ENCODE data around the gene IL11RA.
A peak's percentile ranks its signal among the peaks of the same experiment; 100 is the strongest.
"Not testable (repeated sequence)": the region's sequence is repeated elsewhere in the genome, so short reads cannot be mapped to it uniquely, and the experiment has no call there.

IL11RA gene

DNA sequence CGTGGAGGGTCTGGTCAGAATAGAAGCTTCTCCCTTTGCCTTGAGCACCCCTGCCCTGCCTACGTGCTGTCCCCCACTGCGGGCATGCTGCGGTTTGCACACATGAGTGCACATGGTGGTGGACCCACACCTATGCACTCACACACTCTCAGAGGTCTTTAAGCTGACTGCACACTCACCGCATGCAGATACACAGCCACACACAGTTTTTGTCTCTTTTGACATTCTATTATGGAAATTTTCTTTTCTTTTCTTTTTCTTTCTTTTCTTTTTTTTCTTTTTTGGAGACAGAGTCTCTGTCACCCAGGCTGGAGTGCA lies 22.5 kb upstream of the IL11RA start:
- DNase-seq (ENCODE audit: low read depth) = no peak

DNA sequence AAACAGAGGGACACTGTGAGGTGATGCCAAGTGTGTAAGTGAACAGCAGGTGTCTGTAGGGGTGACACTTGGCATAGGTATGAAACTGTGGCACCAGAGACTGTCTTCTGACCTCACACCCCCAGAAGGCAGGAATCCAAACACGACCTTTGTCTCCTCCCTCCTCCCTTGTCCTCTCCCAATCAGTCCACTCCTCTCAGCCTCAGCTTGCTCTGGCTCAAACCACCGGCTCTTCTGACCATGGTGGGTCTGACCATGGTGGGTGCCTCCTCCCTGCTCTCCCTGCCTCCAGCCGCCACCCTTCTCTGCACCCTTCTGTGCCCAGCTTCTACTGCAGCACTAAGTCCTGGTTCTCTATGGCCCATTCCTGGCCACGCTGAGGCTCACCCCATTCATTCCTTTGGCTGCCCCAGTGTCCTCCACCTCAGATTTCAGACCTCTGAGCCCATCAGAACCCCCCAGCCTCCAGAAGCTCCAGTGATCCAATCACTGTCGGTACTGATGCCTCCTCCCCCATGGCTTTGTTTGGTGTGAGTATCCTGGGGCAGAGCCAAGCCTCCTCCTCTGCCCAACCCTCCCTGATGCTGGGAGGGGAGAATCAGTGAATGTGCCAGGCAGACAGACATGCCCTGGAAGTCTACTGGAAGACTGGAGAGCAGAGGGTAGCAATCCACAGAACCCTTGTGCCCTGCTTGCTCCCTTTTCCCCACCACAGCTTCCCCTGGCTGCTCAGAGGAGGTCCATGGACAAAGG lies 21.4 kb upstream of the IL11RA start:
- DNase-seq (ENCODE audit: low read depth) = no peak

DNA sequence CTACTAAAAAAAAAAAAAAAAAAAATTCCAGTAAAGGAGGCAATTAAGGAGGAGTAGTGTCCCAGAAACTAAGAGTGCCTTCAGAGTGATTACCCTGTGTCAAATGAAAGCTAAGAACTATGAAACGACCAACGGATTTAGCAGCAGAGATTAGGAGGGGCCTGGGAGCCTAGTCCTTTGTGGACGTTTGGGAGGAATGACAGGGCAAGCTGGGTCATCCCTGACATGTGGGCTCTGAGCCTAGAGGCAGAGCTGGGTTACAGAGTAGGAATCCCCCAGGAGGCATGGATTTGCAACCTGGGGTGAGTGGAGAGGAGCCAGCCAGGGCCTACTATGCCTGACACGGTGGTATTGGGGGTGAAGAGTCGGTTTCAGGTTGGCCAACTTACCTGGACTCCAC lies 18.8 kb upstream of the IL11RA start:
- no peak for DNase-seq (ENCODE audit: low read depth)

DNA sequence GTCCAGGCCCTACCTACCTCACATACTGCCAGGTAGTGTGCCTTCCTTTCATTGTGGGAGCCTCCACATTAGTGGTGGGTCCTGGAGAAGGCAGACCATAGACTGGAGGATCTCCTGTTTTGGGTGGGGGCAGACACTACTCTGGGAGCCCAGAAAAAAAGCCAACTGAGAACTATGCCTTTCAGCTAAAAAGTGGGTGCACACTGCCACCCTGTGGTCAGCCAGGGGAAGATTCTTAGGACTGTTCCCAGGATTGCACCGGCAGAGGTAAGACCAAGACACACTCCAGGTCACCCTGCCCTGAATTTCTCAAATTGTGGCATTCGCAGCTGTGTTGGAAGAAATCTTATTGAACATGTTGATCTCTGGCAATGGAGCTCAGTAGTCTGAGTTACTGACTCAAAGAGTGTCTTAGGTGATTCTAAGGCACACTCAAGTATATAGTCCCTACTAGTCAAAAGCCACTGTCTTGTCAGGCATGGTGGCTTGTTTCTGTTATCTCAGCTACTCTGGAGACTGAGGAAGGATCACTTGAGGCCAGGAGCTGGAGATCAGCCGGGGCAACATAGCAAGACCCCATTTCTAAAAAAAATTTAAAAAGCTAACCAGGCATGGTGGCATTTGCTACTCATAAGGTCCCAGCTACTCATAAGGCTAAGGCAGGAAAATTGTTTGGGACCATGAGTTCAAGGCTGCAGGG lies 18.0 kb upstream of the IL11RA start:
- DNase-seq (ENCODE audit: low read depth) = peak; percentile 40

DNA sequence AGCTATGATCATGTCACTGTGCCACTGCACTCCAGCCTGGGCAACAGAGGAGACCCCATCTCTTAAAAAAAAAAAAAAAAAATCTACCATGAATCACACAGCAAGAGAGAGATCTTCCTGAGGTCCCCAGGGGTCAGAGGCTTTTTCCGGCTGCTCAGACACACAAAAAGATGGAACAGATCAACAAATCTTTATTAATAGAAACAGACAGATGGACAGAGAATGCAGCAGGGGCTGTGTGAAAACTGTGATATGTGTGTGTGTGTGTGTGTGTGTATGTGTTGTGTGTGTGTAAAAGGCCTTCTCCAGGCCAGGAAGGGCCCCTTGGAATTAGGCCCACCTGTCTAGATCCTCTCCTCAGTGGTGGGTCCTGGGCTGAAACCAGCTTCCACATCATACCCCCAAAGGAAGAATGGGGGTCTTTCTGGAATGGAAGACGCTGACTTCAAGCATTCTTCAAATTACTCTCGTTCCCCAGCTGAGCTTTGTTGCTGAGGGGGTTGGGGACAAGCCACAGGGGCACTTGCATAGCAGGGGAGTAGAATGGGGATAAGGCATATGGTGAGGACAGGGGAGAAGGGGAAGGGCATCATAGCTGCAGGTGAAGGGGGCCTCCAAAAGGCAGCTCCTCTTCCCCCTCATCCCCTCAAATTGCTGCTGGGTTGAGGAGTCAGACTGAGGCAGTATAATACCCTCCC lies 17.3 kb upstream of the IL11RA start:
- DNase-seq (ENCODE audit: low read depth) = no peak

DNA sequence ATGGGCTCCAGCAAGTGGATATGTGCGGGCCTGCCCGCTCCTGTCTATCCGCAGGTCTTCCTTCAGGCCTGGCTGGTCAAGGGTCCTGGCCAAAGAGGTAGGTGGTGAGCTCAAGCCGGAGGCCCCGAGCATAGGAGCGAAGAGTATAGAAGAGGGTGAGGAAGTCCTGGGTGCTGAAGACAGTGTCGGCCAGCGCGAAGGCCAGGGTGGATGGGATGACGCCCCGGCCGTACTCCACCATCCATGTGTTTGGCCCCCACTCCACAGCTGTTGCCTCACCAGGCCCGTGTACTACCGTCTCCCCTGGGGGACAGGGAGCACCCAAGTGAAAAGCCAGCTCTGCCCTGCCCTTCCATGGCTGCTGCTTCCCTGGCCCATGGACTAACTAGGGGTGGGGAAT lies 16.4 kb upstream of the IL11RA start:
- DNase-seq (ENCODE audit: low read depth) = no peak

DNA sequence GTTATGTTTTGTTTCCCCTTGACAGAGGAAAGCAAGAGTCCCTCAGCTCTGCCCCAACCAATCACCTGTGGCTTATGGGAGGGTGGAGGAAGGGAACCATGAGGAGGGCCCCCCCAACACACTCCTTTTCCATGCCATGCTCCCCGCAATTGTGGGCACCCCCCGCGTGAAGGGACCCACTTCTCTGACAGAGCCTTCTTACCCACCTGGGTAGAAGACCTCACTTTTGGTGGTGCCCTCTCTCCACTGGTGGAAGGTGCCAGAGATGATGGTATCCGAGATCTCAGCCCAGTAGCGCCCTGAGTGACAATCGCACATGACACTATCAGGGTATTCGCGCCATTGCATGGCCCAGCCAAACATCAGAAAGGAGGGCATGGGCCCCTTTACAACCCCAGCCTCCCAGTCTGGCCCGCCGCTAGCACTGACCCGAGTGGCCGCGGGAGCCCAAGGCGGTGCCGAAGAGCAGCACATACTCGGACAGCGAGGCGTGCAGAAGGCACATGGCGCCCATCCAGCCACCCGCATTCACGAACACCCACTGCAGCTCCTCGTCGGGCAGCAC lies 15.1 kb upstream of the IL11RA start:
- peak; percentile 40 for DNase-seq (ENCODE audit: low read depth)

DNA sequence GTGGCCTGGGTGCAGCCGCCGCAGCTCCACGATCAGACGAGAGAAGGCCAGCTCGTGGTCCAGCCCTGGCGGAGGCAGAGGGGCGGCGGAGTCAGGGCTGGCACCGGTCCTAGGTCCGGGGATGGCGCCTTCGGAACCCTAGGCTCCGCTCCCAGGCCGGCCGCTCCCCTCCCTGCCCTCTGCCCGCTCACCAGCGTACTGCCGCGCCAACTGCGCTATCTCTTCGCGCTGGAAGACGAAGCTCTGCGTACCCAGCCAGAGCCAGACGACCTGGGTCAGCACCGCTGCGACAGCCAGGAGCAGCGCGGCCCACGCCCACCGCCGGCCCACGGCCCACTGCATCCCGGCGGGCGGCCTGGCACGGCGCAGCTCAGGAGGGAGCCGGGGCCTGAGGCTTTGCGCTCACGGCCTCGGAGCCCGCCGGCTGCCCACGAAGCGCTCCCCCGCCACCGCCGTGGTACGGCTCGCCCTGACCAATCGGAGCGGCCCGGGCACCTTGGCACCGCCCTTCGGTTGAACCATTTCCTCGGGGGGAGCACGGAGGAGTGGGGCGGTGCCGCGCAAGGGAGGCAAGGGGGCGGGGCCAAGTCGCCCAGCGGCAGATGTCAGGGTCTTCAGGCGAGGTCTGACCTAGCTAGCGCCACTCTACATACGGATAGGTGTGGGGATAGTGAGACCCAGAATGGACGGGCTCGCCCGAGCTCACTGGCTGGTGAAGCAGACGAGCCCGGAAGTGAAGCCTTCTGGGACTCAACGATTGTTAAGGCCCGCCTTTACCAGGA lies 14.4 kb upstream of the IL11RA start, which contains the start of gene SIGMAR1:
Gene SIGMAR1, minus strand, starts transcription at position 432 of the 782 bp plus-strand sequence. Its CDS starts 90 bp downstream, at position 342.
- peak; percentile 94 for DNase-seq (ENCODE audit: low read depth)

DNA sequence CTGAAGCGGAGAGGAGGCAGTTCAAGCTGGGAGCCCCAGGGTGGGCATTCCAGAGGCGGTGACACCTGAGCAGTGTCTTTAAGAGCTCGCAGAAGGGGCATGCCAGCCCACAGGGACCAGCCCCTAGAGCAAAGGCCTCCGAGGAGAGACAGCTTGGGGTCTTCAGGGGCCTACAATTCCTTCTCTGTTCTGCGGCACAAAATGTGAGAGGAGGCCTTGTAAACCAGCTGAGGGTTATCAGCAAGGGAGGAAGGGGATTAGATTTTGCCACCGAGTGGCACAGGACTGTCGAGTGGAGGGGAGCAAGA lies 13.9 kb upstream of the IL11RA start:
- DNase-seq (ENCODE audit: low read depth) = no peak

DNA sequence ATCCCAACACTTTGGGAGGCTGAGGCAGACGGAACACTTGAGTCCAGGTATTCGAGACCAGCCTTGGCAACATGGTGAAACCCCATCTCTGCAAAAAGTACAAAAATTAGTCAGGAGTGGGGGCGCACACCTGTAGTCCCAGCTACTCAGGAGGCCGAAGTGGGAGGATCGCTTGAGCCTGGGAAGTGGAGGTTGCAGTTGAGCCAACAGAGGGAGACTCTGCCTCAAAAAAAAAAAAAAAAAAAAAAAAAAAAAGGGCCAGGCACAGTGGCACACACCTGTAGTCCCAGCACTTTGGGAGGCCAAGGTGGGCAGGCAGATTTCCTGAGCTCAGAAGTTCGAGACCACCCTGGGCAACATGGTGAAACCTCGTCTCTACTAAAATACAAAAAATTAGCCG lies 12.7 kb upstream of the IL11RA start:
- DNase-seq (ENCODE audit: low read depth) = not testable (repeated sequence)

DNA sequence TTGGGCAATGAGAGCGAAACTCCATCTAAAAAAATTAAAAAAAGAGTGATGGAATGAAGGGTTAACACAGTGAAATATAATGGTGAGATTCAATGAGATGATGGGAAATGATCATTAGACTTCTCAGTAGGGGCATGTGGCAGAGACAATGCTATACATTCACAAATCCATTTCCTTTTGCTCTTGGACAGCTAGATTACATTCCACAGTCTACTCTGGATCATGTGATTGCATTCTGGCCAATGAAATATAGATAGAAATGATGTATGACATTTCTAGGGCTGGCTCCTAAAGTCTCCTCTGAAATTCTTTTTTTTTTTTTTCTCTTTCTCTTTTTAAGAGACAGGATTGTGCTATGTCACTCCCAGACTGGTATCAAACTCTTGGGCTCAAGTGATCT lies 9.3 kb upstream of the IL11RA start:
- no peak for DNase-seq (ENCODE audit: low read depth)

DNA sequence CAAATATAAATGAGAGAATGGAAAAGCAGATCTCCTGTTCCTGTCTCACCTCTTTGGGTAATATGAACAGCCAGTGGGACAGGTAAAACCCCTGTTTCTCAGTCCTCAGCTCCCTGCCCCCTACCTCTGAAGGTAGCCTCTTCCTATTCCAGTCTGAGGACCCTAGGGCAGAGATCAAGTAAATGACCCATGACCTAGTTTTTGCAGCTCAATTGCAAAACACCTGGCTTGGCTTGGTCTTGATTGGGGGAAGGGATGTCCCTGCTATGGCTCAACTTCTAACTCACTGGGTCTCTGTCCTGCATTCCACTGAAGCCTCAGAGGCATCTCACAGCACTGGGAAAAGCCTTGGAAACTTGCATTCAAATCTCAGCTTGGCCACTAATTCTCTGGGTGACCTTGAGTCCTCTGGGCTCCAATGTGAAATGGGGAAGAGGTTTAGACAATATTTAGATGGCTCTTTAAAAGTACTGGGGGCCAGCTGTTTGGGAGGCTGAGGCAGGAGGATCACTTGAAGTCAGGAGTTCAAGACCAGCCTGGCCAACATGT lies 7.1 kb upstream of the IL11RA start:
- DNase-seq (ENCODE audit: low read depth) = no peak

DNA sequence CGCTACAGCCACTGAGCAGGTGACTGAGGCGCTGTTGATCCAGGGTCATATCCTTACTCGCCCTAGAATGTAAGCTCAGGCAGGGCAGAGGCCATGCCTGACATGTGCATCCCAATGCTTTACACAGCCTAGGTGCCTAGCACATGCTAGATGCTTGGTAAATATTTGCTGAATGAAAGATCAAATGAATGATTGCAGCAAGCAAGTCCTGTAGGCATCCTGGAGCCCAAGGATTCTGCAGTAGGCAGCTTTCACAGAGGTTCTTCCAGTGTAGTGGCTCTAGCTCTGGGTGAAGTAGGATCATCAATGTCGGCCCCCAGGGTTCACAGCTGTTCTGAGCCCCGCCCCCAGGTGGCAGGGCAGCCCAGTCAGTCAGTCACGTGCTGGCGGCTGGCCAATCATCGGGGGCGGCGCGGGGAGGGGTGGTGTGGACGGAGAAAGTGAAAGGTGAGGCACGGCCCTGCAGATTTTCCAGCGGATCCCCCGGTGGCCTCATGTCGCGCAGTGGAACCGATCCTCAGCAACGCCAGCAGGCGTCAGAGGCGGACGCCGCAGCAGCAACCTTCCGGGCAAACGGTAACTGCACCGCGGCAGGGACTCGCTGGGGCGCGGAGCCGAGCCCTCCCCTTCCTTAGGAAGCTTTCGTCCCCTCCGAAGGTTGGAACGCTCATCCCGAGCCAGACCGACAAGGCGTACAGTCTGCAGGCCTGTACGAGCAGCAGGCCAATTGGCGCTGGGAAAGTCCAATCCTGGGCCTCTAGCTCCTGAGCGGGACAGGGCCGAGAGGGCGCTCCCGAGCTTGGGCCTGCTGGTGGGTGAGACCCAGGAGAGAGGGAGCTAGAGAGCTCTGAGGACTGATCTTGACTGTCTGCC lies 5.5 kb upstream of the IL11RA start, which contains the start of gene GALT:
Gene GALT, plus strand, starts transcription at position 465 of the 873 bp plus-strand sequence. Its CDS starts 30 bp downstream, at position 495.
- peak; percentile 75 for DNase-seq (ENCODE audit: low read depth)

DNA sequence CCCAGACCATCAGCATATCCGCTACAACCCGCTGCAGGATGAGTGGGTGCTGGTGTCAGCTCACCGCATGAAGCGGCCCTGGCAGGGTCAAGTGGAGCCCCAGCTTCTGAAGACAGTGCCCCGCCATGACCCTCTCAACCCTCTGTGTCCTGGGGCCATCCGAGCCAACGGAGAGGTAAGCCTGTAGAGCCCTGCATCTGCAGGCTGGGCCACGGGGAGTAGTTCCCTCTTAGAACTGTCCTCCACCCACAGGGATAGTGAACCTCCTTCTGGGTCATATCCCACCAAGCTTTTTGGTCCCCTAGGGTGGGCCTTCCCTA lies 4.9 kb upstream of the IL11RA start:
- no peak for DNase-seq (ENCODE audit: low read depth)

DNA sequence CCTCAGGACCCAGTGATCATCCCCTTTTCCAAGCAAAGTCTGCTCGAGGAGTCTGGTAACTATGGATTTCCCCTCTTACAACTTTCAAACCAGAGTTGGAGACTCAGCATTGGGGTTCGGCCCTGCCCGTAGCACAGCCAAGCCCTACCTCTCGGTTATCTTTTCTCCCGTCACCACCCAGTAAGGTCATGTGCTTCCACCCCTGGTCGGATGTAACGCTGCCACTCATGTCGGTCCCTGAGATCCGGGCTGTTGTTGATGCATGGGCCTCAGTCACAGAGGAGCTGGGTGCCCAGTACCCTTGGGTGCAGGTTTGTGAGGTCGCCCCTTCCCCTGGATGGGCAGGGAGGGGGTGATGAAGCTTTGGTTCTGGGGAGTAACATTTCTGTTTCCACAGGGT lies 4.3 kb upstream of the IL11RA start:
- DNase-seq (ENCODE audit: low read depth) = no peak

DNA sequence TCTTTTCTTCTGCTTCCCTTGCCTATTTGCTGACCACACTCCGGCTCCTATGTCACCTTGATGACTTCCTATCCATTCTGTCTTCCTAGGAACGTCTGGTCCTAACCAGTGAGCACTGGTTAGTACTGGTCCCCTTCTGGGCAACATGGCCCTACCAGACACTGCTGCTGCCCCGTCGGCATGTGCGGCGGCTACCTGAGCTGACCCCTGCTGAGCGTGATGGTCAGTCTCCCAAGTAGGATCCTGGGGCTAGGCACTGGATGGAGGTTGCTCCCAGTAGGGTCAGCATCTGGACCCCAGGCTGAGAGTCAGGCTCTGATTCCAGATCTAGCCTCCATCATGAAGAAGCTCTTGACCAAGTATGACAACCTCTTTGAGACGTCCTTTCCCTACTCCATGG lies 3.3 kb upstream of the IL11RA start:
- DNase-seq (ENCODE audit: low read depth) = no peak

DNA sequence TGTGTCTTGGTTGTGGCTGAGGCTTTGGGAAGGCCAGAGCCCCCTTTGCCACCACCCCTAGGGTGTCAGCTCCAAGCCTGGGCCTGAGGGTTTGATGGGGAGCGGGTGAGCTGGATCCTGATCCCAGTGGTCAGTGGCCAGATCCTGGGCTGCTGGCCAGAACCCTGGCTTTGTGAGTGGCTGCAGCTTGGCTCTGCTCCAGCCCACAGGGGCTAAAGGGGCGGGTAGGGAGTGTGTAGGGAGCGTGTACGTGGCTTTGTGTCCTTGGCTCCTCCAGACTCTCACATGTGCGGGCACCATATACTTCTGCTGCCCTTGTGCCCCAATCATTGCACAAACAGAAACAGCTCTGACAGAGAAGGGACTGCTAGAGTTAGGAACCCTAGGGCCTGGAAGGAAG lies 1.2 kb upstream of the IL11RA start:
- DNase-seq (ENCODE audit: low read depth) = peak; percentile 38

DNA sequence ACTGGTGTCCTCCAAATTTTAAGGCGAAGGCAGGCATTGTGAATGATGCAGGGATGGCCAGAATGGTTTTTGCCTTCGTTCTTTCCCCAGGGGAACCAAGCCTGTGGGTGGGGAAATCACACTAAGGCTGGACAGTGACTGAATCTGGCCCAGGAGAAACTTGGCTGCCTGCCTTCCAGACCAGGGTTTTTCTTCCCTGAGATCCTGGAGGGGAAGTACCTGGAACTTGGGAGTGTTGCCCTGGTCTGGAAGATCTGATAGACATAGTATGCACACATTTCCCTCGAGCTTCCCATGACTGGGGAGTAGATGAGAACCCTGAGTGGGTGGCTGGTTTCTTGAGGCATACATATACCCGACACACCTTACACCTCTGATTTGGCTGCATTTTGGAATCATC lies 664 bp upstream of the IL11RA start:
- DNase-seq (ENCODE audit: low read depth) = peak; percentile 52

DNA sequence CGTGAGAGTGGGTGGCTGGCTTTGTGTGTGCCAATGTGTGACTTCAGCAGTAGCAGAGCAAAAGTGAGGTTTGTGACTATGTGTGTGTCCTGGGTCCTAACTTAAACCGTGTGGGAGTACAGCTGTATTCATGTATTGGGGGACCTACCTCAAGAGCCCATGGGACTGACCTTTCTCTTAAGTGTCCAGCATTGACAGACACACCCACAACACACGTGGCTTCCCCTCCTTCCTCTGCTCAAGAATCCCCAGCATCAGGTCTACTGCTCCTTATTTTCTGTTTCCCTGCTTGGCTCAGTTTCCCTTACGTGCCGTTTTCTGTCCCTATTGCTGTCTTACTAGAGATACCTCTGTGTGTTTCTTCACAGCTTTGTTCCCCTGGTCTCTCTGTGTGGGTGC lies 616 bp downstream of the IL11RA start:
- no peak for DNase-seq (ENCODE audit: low read depth)

DNA sequence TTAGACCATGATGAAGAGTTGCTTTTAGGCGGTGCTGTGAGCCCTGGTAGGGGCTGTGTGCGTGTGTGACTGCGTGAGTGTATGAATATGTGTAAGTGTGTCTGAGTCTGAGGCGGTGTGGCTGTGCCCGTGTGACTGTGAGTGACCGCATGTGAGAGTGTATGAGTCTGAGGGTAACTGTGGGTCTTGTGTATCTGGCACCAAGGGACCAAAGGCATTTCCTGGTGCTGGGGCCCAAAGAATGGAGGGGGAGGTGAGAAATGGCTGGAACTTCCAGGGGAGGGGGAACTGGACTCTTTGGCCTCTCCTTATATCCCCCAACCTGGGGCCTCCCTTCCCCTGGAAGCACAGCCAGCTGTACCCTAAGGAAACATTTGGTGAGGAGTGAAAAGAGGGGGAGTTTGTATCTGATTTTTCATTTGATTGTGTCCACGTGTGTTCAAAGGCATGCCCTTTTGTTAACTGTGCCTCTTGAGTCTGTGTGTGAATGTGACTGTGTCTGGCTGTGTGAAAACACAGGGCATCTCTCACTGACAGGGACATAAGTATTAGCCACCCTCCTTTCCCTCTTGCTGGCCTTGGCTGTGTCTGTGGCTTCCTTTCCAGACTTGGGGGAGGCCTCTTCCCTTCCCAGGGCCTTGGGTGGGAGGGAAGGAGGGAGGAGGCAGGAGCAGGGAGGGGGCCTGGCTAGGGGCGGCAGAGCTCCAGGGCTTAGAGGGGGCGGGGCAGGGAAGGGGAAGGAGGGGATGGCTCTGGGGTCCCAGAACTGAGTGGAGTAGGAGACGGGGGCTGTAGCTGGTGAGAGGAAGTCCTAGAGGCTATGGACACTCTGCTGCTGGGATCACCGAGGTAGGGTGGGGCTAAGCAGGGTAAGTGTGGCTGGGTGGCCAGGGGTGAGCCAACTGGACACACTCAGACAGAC lies 1.4 kb downstream of the IL11RA start:
- peak; percentile 45 for DNase-seq (ENCODE audit: low read depth)

Measured in fibroblast of gingiva (primary cell).